HG02610 (cell line): ENCODE results near the gene PNKP.
"Not testable (repeated sequence)": the region's sequence is repeated elsewhere in the genome, so short reads cannot be mapped to it uniquely, and the experiment has no call there.

Source experiments
- ATAC-seq: cut with Tn5 transposase; IDR thresholded peaks from one replicate; pipeline ENCODE4 v1.9.1; 2021; ENCODE audit warnings: mild to moderate bottlenecking, moderate library complexity; ENCODE audit not compliant: unreplicated experiment

Gene PNKP

GRCh38 chr19:49824662-49825061 is 42.7 kb downstream of the PNKP start:
- ATAC-seq = no peak

GRCh38 chr19:49823472-49823871 is 43.9 kb downstream of the PNKP start:
- no peak for ATAC-seq

- no peak for ATAC-seq
Observed at GRCh38 chr19:49820125-49820524, 47.3 kb downstream of the PNKP start.

- ATAC-seq = not testable (repeated sequence)
Observed at GRCh38 chr19:49819452-49820115, 47.8 kb downstream of the PNKP start.

GRCh38 chr19:49818649-49819370 is 48.6 kb downstream of the PNKP start:
- ATAC-seq = no peak

- peak; percentile 59 for ATAC-seq
Observed at GRCh38 chr19:49817964-49818648, 49.3 kb downstream of the PNKP start, which contains the start of gene MED25. Gene MED25, plus strand, starts transcription at chr19:49818289. Its CDS starts 53 bp downstream, at chr19:49818342.

GRCh38 chr19:49816590-49816989 is 50.8 kb downstream of the PNKP start:
- no peak for ATAC-seq

- ATAC-seq = no peak
Observed at GRCh38 chr19:49814010-49814409, 53.4 kb downstream of the PNKP start.

GRCh38 chr19:49812997-49813861 is 54.1 kb downstream of the PNKP start, which contains the start of gene FUZ:
Gene FUZ, minus strand, starts transcription at chr19:49813292. Its CDS starts 186 bp downstream, at chr19:49813106.
- peak; percentile 54 for ATAC-seq

GRCh38 chr19:49812452-49812996 is 54.9 kb downstream of the PNKP start:
- ATAC-seq = no peak

- no peak for ATAC-seq
Observed at GRCh38 chr19:49811328-49811727, 56.0 kb downstream of the PNKP start.
